HL-60 (cell line): ENCODE data around the gene DMRT1.

Experiments used
- DNase-seq, 2 experiments: peaks; one replicate each; pipeline ENCODE4 v3.0.0-alpha.2; 2010 to 2020; ENCODE audit warnings: low read depth in 1 of 2, low spot score in 1 of 2
- H3K27ac ChIP-seq: fragments of 250-450 bp; sonication (Bioruptor Pico); replicated peaks from 2 replicates; pipeline ENCODE4 v1.5.1; 2020; ENCODE audit warnings: mild to moderate bottlenecking, moderate library complexity
- H3K27me3 ChIP-seq: fragments of 250-450 bp; sonication (Bioruptor Pico); 2 replicates; pipeline ENCODE4 v1.5.1; 2021; ENCODE audit warnings: mild to moderate bottlenecking, moderate library complexity; ENCODE audit not compliant: insufficient read depth, poor library complexity, severe bottlenecking
- H3K4me3 ChIP-seq: replicated peaks from 2 replicates; pipeline ENCODE4 v1.5.1; 2011; ENCODE audit warnings: mild to moderate bottlenecking, control low read depth, low read length; ENCODE audit not compliant: insufficient read depth
- GABPA ChIP-seq: IDR thresholded peaks from 2 replicates; pipeline ENCODE4 v1.6.1; 2012; ENCODE audit warnings: low read depth
- POLR2AphosphoS5 ChIP-seq: IDR thresholded peaks from 2 replicates; pipeline ENCODE4 v1.6.1; 2012; ENCODE audit warnings: low read depth
- REST ChIP-seq: IDR thresholded peaks from 2 replicates; pipeline ENCODE4 v1.6.1; 2012; ENCODE audit warnings: low read depth; ENCODE audit not compliant: insufficient replicate concordance
- SPI1 ChIP-seq: IDR thresholded peaks from 2 replicates; pipeline ENCODE4 v1.6.1; 2012; ENCODE audit warnings: low read depth, mild to moderate bottlenecking, borderline replicate concordance
- TF ChIP-seq, protein P1 (sequence below): IDR thresholded peaks from one replicate; pipeline ENCODE4 v1.5.1; 2011; ENCODE audit warnings: low read length, control low read depth, inconsistent platforms; ENCODE audit not compliant: insufficient read depth

The DMRT1 gene

DNA sequence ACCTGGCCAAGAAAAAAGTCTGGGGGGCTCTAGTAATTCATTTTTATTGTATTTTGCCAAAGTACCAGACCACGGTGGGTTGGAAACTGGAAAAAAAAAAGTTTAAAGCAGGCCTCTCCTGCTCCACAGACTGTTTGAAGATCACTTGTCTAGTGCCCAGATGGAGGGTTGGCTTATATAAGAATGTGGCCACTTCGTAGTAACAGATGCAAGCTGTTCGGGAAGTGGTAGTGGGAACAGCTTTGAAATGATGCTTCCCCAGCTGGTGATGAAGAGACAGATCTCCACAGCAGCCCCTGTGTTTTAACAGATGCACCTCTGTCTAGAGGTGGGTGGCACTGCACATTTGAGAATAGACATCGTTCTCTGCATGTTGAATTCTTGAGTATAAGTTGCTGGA, 80.7 kb downstream of the DMRT1 start:
- H3K27ac ChIP-seq = no peak overlapping the region
- TF ChIP-seq SPI1 (no peak), POLR2AphosphoS5 (no peak)
- TF ChIP-seq, protein P1, sequence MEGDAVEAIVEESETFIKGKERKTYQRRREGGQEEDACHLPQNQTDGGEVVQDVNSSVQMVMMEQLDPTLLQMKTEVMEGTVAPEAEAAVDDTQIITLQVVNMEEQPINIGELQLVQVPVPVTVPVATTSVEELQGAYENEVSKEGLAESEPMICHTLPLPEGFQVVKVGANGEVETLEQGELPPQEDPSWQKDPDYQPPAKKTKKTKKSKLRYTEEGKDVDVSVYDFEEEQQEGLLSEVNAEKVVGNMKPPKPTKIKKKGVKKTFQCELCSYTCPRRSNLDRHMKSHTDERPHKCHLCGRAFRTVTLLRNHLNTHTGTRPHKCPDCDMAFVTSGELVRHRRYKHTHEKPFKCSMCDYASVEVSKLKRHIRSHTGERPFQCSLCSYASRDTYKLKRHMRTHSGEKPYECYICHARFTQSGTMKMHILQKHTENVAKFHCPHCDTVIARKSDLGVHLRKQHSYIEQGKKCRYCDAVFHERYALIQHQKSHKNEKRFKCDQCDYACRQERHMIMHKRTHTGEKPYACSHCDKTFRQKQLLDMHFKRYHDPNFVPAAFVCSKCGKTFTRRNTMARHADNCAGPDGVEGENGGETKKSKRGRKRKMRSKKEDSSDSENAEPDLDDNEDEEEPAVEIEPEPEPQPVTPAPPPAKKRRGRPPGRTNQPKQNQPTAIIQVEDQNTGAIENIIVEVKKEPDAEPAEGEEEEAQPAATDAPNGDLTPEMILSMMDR = no peak
- H3K4me3 ChIP-seq = no peak overlapping the region
- DNase-seq = no peak
- H3K27me3 ChIP-seq = no peaks in the 10 kb centered on the region

DNA sequence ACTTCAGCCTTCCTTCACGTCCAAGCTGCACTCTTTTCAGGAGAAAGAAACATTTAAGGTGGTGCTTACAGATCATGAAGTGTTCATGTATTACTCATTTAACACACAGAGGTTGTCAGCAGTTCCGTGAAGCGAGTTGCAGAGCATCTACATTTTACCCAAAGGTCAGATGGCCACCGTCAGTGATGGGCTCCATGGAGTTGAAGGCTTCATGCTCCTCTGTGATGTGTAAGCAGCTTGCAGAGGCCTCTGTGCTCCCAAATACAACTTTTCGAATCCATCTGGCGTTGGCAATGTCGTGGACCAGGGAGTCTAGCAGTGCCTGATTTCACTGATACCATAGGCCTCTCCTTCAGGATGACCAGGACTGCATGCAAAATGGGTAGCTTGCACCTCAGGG, 81.2 kb downstream of the DMRT1 start:
- no peak for TF ChIP-seq GABPA
- no peak for TF ChIP-seq SPI1
- no peak for TF ChIP-seq POLR2AphosphoS5
- TF ChIP-seq REST = no peak
- TF ChIP-seq, protein P1 = no peak
- Histone ChIP-seq H3K27ac (no peak overlapping the region), H3K4me3 (no peak overlapping the region), H3K27me3 (no peaks in the 10 kb centered on the region)
- DNase-seq = no peak

DNA sequence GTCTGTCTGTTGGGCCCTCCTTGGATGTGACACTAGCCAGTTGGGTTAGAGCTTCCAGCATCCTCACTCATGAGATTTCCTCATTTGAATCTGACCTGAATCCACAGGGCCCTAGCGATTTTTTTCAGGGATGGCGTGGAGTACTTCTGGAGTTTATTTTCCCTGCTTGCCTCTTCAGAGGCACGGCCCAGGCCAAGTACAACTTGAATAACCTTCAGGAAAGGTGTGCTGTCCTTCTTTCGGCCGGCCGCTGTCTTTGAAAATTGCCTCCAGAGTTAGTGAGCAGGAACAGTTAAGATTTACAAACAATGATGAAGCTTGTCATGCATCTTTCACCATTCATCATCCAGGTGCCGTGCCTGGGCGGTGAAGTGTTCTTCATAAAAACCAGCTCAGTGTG, 85.5 kb downstream of the DMRT1 start:
- Histone ChIP-seq H3K4me3 (no peak overlapping the region), H3K27me3 (no peaks in the 10 kb centered on the region), H3K27ac (no peak overlapping the region)
- TF ChIP-seq POLR2AphosphoS5 = no peak
- DNase-seq = no peak

DNA sequence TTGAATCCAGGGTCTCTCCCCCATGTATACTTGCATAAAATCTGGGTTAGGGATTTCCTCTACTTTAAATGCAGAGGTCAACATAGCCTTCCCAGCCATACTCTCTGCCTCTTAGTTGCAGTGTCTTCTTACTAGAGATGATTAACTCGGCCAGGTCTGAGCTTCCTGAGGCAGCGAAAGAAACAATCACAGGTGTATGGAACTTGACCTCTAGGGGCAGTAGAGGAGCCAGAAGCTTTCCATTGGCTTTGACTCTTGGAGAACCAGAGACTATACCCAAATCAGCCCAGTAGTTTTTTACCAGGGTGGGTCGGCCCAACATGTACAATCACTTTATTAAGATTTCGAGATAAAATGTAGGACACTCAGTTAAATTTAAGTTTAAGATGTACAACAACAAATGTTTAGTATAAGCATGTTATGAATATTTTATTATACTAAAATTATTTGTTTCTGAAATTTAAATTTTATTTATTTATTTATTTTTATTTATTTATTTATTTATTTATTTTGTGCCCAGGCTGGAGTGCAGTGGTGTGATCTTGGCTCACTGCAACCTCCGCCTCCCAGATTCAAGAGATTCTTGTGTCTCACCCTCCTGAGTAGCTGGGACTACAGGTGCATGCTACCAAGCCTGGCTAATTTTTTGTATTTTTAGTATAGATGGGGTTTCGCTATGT, 87.0 kb downstream of the DMRT1 start:
- H3K27me3 ChIP-seq = no peaks in the 10 kb centered on the region
- no peak overlapping the region for H3K4me3 ChIP-seq
- DNase-seq = no peak
- TF ChIP-seq GABPA (no peak), POLR2AphosphoS5 (no peak)
- TF ChIP-seq, protein P1 = peak; percentile 31
- no peak overlapping the region for H3K27ac ChIP-seq

GRCh38 chr9:929719-930118, 88.2 kb downstream of the DMRT1 start:
- H3K27ac ChIP-seq = no peak overlapping the region
- no peak overlapping the region for H3K4me3 ChIP-seq
- H3K27me3 ChIP-seq = no peaks in the 10 kb centered on the region
- no peak for TF ChIP-seq SPI1
- no peak for TF ChIP-seq POLR2AphosphoS5
- TF ChIP-seq, protein P1 = no peak
- TF ChIP-seq GABPA = no peak
- no peak for TF ChIP-seq REST
- DNase-seq = no peak
